ENCODE results near the gene PLPP3. TPM values are rescaled to one million over a fixed set of nuclear protein-coding genes. Genes with fewer than 3 reads are reported as not detected.

Gene PLPP3
- total RNA-seq, 1 donor from 2014 or later = 236 TPM

DNA sequence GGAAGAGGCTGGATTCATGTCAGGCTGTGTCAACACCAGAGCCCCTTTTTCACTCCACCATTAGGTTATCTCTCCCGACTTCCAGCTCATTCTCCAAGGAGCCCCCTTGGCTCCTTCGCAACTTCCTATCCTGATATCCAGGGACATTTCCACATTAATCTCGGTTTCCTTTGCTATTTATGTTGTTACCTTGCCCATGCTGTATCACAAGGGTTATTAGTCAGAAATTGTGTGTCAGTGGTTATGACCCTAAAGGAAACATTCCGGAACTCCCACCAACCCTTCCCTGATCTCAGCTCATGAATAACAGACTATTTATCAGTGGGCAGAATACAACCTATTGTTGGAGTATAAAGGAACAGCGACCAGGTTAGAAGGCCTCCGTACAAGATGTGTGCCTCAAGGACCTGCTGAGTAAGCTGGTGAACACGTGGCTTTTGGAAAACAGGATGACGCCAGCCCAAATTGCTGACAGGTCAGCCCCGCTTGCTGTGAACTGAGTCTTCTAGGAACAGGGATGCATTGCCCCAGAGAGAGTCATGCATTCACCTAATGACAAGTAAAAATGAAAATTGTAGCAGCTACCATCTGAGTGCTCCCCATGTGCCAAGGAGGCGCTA, 121.5 kb downstream of the PLPP3 start:
- Histone ChIP-seq H3K36me3 (no peaks in the 10 kb centered on the region), H3K9me3 (no peaks in the 10 kb centered on the region), H3K4me3 (no peak overlapping the region), H3K27me3 (no peaks in the 10 kb centered on the region), H3K4me1 (peaks cover 14% of the 10 kb centered on the region), H3K27ac (no peak overlapping the region)
- TF ChIP-seq POLR2A (IDR thresholded peaks at IDR 0.05) (no peak), POLR2AphosphoS5 (IDR thresholded peaks at IDR 0.05; ENCODE audit: insufficient read depth in 1 of 2, low read depth in 1 of 2) (no peak)
- TF ChIP-seq, protein P1, sequence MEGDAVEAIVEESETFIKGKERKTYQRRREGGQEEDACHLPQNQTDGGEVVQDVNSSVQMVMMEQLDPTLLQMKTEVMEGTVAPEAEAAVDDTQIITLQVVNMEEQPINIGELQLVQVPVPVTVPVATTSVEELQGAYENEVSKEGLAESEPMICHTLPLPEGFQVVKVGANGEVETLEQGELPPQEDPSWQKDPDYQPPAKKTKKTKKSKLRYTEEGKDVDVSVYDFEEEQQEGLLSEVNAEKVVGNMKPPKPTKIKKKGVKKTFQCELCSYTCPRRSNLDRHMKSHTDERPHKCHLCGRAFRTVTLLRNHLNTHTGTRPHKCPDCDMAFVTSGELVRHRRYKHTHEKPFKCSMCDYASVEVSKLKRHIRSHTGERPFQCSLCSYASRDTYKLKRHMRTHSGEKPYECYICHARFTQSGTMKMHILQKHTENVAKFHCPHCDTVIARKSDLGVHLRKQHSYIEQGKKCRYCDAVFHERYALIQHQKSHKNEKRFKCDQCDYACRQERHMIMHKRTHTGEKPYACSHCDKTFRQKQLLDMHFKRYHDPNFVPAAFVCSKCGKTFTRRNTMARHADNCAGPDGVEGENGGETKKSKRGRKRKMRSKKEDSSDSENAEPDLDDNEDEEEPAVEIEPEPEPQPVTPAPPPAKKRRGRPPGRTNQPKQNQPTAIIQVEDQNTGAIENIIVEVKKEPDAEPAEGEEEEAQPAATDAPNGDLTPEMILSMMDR (IDR thresholded peaks at IDR 0.05) = no peak
- no peak for DNase-seq (ENCODE audit: extremely low spot score in 2 of 2)
- intact Hi-C loops (cut with DNase I) = loop anchor here (10.0 kb wide), 1 partner anchor 117 kb away; the partner anchor contains the start of gene PLPP3

DNA sequence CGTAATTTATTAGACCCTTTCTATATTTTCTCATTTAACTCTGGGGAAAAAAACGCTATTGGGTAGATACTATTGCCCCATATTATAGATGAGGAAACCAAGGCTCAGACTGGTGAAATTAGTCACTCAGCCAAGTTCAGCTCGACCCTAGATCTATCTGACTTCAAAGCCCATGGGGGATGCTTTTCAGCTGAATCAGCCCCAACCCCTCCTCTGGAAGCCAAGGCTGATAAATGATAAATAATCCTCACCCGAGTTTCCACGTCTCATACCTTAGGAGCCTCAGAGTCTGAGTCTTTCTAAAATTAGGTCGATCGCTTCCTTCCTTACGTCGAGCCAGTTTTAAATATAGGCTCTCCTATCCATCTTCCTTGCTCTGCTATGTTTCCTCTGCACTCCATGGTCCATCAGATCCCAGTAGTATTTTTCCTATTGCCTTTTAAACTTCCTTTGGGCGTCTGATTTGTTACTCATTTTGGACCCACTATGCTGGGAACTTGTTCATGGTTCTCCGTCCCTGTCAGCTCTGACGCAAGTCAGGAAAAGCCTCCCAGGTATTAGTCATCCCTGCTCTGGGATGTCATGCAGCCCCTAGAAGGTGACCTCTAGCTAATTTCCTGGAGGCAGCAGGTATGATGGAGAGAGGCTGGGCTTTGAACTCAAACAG, 122.8 kb downstream of the PLPP3 start:
- Histone ChIP-seq H3K4me3 (no peak overlapping the region), H3K36me3 (no peaks in the 10 kb centered on the region), H3K27me3 (no peaks in the 10 kb centered on the region), H3K4me1 (peaks cover 26% of the 10 kb centered on the region), H3K27ac (no peak overlapping the region), H3K9me3 (no peaks in the 10 kb centered on the region)
- intact Hi-C loops (cut with DNase I) = loop anchor here (10.0 kb wide), 1 partner anchor 118 kb away; the partner anchor contains the start of gene PLPP3
- no peak for DNase-seq (ENCODE audit: extremely low spot score in 2 of 2)
- TF ChIP-seq POLR2AphosphoS5 (IDR thresholded peaks at IDR 0.05; ENCODE audit: insufficient read depth in 1 of 2, low read depth in 1 of 2) (no peak), POLR2A (IDR thresholded peaks at IDR 0.05) (no peak)
- TF ChIP-seq, protein P1 (IDR thresholded peaks at IDR 0.05) = no peak

DNA sequence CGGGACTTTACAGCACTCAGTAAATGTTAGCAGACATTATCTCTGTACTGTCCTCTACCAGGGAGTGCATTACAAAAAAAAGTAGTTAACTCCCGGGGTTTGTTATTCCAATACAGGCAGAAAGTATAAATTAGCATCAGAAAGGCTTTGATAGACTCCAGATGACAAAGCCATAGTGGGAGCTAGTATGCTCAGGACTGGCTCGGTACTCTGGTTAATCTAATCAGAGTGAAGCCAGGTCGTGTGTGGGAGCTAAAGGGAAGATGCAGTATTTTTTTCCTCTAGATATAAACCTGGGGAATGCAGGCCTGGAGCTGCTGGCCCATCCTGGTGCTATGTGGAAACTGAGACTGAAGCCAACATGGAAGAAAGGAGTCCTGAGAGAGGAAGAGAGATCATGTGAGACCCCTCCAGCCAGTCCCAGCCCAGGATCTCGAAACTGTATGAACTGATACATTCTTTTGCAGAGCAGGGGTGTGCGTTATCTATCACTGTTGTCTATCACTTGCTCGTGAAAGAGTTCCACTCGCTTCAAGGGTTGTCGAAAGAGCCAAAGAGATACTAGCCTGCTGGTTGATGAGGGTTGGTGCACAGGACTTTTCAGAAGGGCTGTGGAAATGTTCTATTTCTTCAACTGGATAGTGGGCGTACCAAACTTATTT, 125.8 kb downstream of the PLPP3 start:
- TF ChIP-seq POLR2AphosphoS5 (IDR thresholded peaks at IDR 0.05; ENCODE audit: insufficient read depth in 1 of 2, low read depth in 1 of 2) (no peak), POLR2A (IDR thresholded peaks at IDR 0.05) (no peak)
- TF ChIP-seq, protein P1 (IDR thresholded peaks at IDR 0.05) = no peak
- Histone ChIP-seq H3K9me3 (no peaks in the 10 kb centered on the region), H3K4me3 (no peak overlapping the region), H3K27ac (no peak overlapping the region), H3K4me1 (peaks cover 26% of the 10 kb centered on the region), H3K36me3 (no peaks in the 10 kb centered on the region), H3K27me3 (no peaks in the 10 kb centered on the region)
- intact Hi-C loops (cut with DNase I) = loop anchor here (10.0 kb wide), 1 partner anchor 121 kb away; the partner anchor contains the start of gene PLPP3
- no peak for DNase-seq (ENCODE audit: extremely low spot score in 2 of 2)

DNA sequence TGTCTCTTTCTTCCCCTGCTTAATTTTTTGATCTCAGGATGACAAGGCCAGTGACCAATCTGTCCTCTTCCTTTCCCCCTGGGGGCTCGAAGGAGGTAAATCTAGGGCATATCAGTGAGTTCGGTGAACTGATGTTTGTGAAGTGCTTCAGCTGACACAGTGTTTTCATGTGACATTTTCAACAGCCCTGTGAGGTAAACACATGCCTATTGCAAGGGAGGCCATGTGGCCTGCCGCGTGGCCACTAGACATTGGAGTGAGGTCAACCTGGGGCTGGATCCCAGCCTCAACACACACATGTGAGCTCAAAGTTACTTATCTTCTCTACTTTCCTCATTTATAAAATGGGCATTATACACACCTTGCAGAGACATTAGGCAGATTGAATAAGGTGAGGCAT, 126.3 kb downstream of the PLPP3 start:
- Histone ChIP-seq H3K9me3 (no peaks in the 10 kb centered on the region), H3K27me3 (no peaks in the 10 kb centered on the region), H3K4me1 (peaks cover 26% of the 10 kb centered on the region), H3K36me3 (no peaks in the 10 kb centered on the region), H3K4me3 (no peak overlapping the region), H3K27ac (peak overlapping the region; percentile 39)
- DNase-seq (ENCODE audit: extremely low spot score in 2 of 2) = no peak
- intact Hi-C loops (cut with DNase I) = loop anchor here (10.0 kb wide), 1 partner anchor 122 kb away; the partner anchor contains the start of gene PLPP3
- no peak for TF ChIP-seq POLR2AphosphoS5 (IDR thresholded peaks at IDR 0.05; ENCODE audit: insufficient read depth in 1 of 2, low read depth in 1 of 2)
- TF ChIP-seq, protein P1 (IDR thresholded peaks at IDR 0.05) = no peak
- no peak for TF ChIP-seq POLR2A (IDR thresholded peaks at IDR 0.05)
